ENCODE measurements around the gene INKA2. TPM values are rescaled to one million over a fixed set of nuclear protein-coding genes. Genes with fewer than 3 reads are reported as not detected.

INKA2 gene
- total RNA-seq, 2 donors from 2014 or later: 1.0 TPM; not detected in 1

GRCh38 chr1:111691886-111692285, 47.3 kb downstream of the INKA2 start:
- Histone ChIP-seq H3K4me3 (no peak overlapping the region), H3K4me1 (peaks cover 15% of the 10 kb centered on the region), H3K36me3 (replicated peaks in 1 of 2; ENCODE audit: insufficient read depth in 1 of 2, low read depth in 2 of 2) (peaks cover 0 to 4% of the 10 kb centered on the region in 2 donors), H3K9me3 (no peaks in the 10 kb centered on the region), H3K27me3 (no peaks in the 10 kb centered on the region), H3K27ac (no peak overlapping the region)
- TF ChIP-seq POLR2A (IDR thresholded peaks at IDR 0.05) (no peak), CTCF (IDR thresholded peaks at IDR 0.05) (no peak)
- WGBS, 2 donors: 91 to 94% methylated on average over 1 of the region's 1 CpG
- no peak for ATAC-seq
- DNase-seq: no peak
- intact Hi-C loops (cut with DNase I): no loop called here

GRCh38 chr1:111690306-111690617, 48.9 kb downstream of the INKA2 start:
- Histone ChIP-seq H3K4me3 (no peak overlapping the region), H3K27ac (peak overlapping the region in 1 of 4 donors; percentile 9), H3K9me3 (no peaks in the 10 kb centered on the region), H3K36me3 (replicated peaks in 1 of 2; ENCODE audit: insufficient read depth in 1 of 2, low read depth in 2 of 2) (peaks cover 0 to 4% of the 10 kb centered on the region in 2 donors), H3K27me3 (no peaks in the 10 kb centered on the region), H3K4me1 (peaks cover 15% of the 10 kb centered on the region)
- intact Hi-C loops (cut with DNase I): no loop called here
- TF ChIP-seq POLR2A (IDR thresholded peaks at IDR 0.05) (no peak), CTCF (IDR thresholded peaks at IDR 0.05) (no peak)
- DNase-seq: peak; percentile 38 to 73 (median 64)
- ATAC-seq: peak; percentile 35

Small RNA genes lying within 50 kb of the gene (small RNA-seq; reads per million reads assigned to genes)
- not detected for gene INKA2

Other genes with a start within 250 kb of the INKA2 start
- gene ADORA3, start 235.8 kb downstream of the INKA2 start, total RNA-seq: 1 to 10 TPM; 1.6 to 3.6 TPM
- 1 to 10 TPM in 1 of 2 donors, not detected in 1; 1.0 TPM for gene TMIGD3, start 235.8 kb downstream of the INKA2 start, total RNA-seq
- 10 to 100 TPM; 16.2 to 16.6 TPM for gene RAP1A, start 119.6 kb downstream of the INKA2 start, total RNA-seq
- 10 to 100 TPM in 1 of 2 donors, 1 to 10 TPM in 1; 5.7 to 34.3 TPM for gene DDX20, start 16.5 kb upstream of the INKA2 start, total RNA-seq

All from body of pancreas (tissue), 4 donors.